Gastroesophageal sphincter (tissue), 4 donors: ENCODE data around the gene LSM10. TPM values are rescaled to one million over a fixed set of nuclear protein-coding genes. Genes with fewer than 3 reads are reported as not detected.

Experiments used
- ATAC-seq: fragments of 150-250 bp; one replicate; pipeline ENCODE4 v1.9.1; 2016; ENCODE audit warnings: mild to moderate bottlenecking, moderate library complexity
- H3K27ac ChIP-seq, 4 donors: fragments of 200-600 bp; sonication (generic) in 3 of 4; 1 replicate in 3 of 4; 2 replicates in 1 of 4; pipeline ENCODE4 v1.5.1; 2016 to 2019
- H3K27me3 ChIP-seq: fragments of 200-600 bp; sonication (generic); one replicate; pipeline ENCODE4 v1.5.1; 2019
- H3K36me3 ChIP-seq, 2 donors: fragments of 200-600 bp; sonication (generic); one replicate each; pipeline ENCODE4 v1.5.1; 2019; ENCODE audit warnings: control low read depth in 1 of 2
- H3K4me1 ChIP-seq, 3 donors: fragments of 200-600 bp; sonication (generic); 1 replicate in 2 of 3; 2 replicates in 1 of 3; pipeline ENCODE4 v1.5.1; 2016 to 2019; ENCODE audit warnings: control low read depth in 2 of 3
- H3K4me3 ChIP-seq, 2 donors: fragments of 200-600 bp; sonication (generic); one replicate each; pipeline ENCODE4 v1.5.1; 2019; ENCODE audit warnings: mild to moderate bottlenecking in 1 of 2, moderate library complexity in 1 of 2
- H3K9me3 ChIP-seq, 3 donors: fragments of 200-600 bp; sonication (generic); one replicate each; pipeline ENCODE4 v1.5.1; 2017 to 2019; ENCODE audit warnings: control low read depth in 2 of 3
- EP300 ChIP-seq: sonication (generic); formaldehyde crosslinking; IDR thresholded peaks from one replicate; pipeline ENCODE4 v1.6.1; 2017; ENCODE audit warnings: antibody characterized with exemption, mild to moderate bottlenecking
- POLR2A ChIP-seq, 2 donors: fragments of 450-650 bp; IDR thresholded peaks; one replicate each; pipeline ENCODE4 v1.6.1; 2017; ENCODE audit warnings: antibody characterized with exemption in 2 of 2, mild to moderate bottlenecking in 2 of 2, moderate library complexity in 1 of 2
- POLR2AphosphoS5 ChIP-seq: sonication (generic); formaldehyde crosslinking; IDR thresholded peaks from one replicate; pipeline ENCODE4 v1.6.1; 2017; ENCODE audit warnings: antibody characterized with exemption
- WGBS, 2 donors: methylation state at CpG; one replicate each; pipeline ENCODE4 v1.1.5; 2018; ENCODE audit warnings: low coverage in 1 of 2; 5-methylcytosine and 5-hydroxymethylcytosine counted together
- total RNA-seq, 4 donors: library from RNA; depleted of rRNA; stranded (reverse); fragments of >200 nt; gene quantifications; one replicate each; pipeline ENCODE4 v1.1.0, GENCODE V29; 2016
- TF ChIP-seq, protein P1 (sequence below), 4 experiments: fragments of 200-600 bp in 2 of 4; fragments of 450-650 bp in 2 of 4; sonication (generic) in 1 of 4; IDR thresholded peaks; one replicate each; pipeline ENCODE4 v1.5.1; 2017 to 2019; ENCODE audit warnings: antibody characterized with exemption in 4 of 4, mild to moderate bottlenecking in 2 of 4, moderate library complexity in 2 of 4

The LSM10 gene
- total RNA-seq, 4 donors from 2014 or later = 39.5 to 50.2 (median 47.3) TPM

DNA sequence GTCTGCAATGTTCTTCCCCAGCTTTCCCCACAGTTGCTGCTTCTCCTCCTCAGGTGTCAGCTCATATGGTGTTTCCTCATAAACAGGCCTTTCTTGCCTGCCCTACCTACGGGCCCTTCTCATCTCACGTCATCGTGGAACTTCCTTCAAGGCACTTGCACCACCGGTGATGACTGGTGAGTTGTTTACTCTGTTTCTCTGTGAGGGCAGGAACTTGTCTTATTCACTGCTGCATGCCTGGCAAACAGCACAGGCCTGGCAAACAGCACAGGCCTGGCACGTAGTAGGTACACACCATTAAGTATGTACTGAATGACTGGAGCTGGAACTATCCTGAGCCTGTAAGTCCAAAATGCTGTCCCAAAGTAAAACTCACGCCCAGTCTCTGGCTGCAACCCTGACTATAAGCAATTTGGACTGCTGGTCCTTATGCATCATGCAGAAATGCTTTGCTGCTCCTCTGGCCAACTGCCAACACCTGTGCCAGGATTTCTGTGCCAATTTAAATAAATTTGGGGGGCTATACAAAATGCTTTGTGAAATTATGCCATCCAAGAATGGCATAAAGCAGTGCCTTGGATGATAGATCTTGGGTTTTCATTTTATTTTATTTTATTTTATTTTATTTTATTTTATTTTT, 37.7 kb downstream of the LSM10 start:
- no peak overlapping the region for H3K27ac ChIP-seq
- TF ChIP-seq, protein P1, sequence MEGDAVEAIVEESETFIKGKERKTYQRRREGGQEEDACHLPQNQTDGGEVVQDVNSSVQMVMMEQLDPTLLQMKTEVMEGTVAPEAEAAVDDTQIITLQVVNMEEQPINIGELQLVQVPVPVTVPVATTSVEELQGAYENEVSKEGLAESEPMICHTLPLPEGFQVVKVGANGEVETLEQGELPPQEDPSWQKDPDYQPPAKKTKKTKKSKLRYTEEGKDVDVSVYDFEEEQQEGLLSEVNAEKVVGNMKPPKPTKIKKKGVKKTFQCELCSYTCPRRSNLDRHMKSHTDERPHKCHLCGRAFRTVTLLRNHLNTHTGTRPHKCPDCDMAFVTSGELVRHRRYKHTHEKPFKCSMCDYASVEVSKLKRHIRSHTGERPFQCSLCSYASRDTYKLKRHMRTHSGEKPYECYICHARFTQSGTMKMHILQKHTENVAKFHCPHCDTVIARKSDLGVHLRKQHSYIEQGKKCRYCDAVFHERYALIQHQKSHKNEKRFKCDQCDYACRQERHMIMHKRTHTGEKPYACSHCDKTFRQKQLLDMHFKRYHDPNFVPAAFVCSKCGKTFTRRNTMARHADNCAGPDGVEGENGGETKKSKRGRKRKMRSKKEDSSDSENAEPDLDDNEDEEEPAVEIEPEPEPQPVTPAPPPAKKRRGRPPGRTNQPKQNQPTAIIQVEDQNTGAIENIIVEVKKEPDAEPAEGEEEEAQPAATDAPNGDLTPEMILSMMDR (IDR thresholded peaks at IDR 0.05) = no peak
- TF ChIP-seq POLR2AphosphoS5 (no peak), POLR2A (IDR thresholded peaks at IDR 0.05) (no peak), EP300 (no peak)
- no peak for ATAC-seq

DNA sequence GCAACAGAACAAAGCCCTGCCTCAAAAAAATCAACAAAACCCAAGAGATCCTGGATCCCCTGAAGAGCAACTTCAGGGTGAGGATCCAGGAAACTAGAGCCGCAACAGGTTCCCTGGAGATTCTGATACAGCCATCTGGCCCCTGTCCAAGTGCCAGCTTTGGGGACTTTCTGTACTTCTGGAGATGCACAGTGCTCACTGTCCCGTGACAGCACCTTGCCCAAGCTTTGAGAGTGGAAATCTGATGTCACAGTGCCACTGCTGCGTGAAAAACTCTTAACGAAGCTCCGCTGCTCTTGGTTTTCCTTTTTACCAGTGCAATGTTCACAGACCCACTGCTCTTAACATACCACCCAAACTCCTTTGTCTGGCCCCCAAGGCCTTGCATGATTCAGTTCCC, 38.3 kb downstream of the LSM10 start:
- H3K9me3 ChIP-seq = no peaks in the 10 kb centered on the region
- H3K36me3 ChIP-seq = peaks cover 0 to 85% of the 10 kb centered on the region in 2 donors
- 92 to 98% methylated on average over 5 of the region's 5 CpGs for WGBS, 2 donors
- H3K27me3 ChIP-seq = no peaks in the 10 kb centered on the region
- peaks cover 0 to 8% (median 0%) of the 10 kb centered on the region in 3 donors for H3K4me1 ChIP-seq
- no peak for TF ChIP-seq POLR2A (IDR thresholded peaks at IDR 0.05)
- TF ChIP-seq EP300 = no peak
- TF ChIP-seq, protein P1 (IDR thresholded peaks at IDR 0.05) = no peak
- no peak for TF ChIP-seq POLR2AphosphoS5
- no peak for ATAC-seq
- H3K27ac ChIP-seq = no peak overlapping the region
- H3K4me3 ChIP-seq = no peak overlapping the region

More for the DNA sequence above, 37.7 kb downstream of the LSM10 start:
- H3K4me3 ChIP-seq = no peak overlapping the region
- peaks cover 0 to 10% (median under 1%) of the 10 kb centered on the region in 3 donors for H3K4me1 ChIP-seq
- H3K36me3 ChIP-seq = peaks cover 0 to 78% of the 10 kb centered on the region in 2 donors
- 57 to 70% methylated on average over 2 to 5 of the region's 6 CpGs for WGBS, 2 donors
- no peaks in the 10 kb centered on the region for H3K9me3 ChIP-seq
- no peaks in the 10 kb centered on the region for H3K27me3 ChIP-seq

DNA sequence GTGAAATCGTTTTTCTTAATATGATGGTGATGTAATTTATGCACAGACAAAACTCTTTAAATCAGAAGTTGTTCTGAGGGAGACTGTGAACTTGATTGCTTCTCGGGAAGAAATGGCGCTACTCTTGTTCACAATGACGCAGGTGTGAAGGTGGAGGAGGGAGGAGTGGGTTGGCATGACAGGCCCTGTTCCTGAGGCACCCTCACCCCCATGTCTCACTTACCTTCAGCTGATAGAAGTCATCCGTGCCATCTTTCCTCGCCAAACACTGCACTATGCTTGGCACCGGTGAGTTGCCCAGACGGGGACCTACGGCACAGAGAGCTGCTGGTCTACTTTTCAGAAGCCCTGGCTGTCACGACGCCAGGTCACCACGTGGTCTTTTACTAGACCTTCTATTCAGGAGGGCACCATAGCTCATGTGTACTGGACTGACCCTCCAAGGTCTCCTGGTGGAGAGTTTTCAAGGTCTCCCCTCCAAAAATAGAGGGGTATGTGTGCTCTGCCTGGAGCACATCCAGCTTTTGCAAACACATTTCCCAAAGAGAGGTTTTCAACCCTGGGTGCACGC, 39.1 kb downstream of the LSM10 start:
- WGBS, 2 donors = 90 to 92% methylated on average over 3 to 8 of the region's 13 CpGs
- no peaks in the 10 kb centered on the region for H3K9me3 ChIP-seq
- no peak overlapping the region for H3K4me3 ChIP-seq
- H3K4me1 ChIP-seq = peaks cover 0 to 8% (median 0%) of the 10 kb centered on the region in 3 donors
- H3K36me3 ChIP-seq = peaks cover 0 to 93% of the 10 kb centered on the region in 2 donors
- TF ChIP-seq EP300 = no peak
- TF ChIP-seq POLR2AphosphoS5 = no peak
- no peak for TF ChIP-seq POLR2A (IDR thresholded peaks at IDR 0.05)
- TF ChIP-seq, protein P1 (IDR thresholded peaks at IDR 0.05) = no peak
- H3K27ac ChIP-seq = no peak overlapping the region
- H3K27me3 ChIP-seq = no peaks in the 10 kb centered on the region
- ATAC-seq = no peak

DNA sequence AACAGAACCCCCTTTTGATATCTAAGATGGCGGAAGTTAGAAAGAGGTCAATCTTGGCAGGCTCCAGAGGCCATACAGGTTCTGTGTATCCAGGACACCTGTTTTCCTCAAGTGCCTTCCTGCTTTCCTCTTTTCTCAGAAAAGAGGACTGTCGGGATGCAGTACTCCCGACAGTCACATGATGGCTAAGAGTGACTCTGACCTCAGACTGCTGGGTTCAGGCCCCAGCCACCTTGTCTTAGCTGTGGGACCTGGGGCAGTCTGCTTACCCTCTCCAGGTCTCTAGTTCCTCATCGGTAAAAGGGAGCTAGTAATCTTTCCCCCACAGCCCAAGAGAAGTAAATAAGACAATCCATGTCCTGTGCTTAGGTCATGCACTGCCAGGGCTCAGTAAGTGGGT, 41.9 kb downstream of the LSM10 start:
- H3K4me1 ChIP-seq = peaks cover 4 to 30% (median 11%) of the 10 kb centered on the region in 3 donors
- WGBS, 2 donors = 68% methylated on average over 4 of the region's 4 CpGs; no CpG with 5 or more reads in 1 of the 2 donors
- H3K27ac ChIP-seq = no peak overlapping the region
- no peak for ATAC-seq
- no peaks in the 10 kb centered on the region for H3K27me3 ChIP-seq
- peaks cover 0 to 84% of the 10 kb centered on the region in 2 donors for H3K36me3 ChIP-seq
- H3K9me3 ChIP-seq = no peaks in the 10 kb centered on the region
- H3K4me3 ChIP-seq = no peak overlapping the region
- TF ChIP-seq, protein P1 (IDR thresholded peaks at IDR 0.05) = no peak
- no peak for TF ChIP-seq EP300
- TF ChIP-seq POLR2A (IDR thresholded peaks at IDR 0.05) = no peak
- TF ChIP-seq POLR2AphosphoS5 = no peak

DNA sequence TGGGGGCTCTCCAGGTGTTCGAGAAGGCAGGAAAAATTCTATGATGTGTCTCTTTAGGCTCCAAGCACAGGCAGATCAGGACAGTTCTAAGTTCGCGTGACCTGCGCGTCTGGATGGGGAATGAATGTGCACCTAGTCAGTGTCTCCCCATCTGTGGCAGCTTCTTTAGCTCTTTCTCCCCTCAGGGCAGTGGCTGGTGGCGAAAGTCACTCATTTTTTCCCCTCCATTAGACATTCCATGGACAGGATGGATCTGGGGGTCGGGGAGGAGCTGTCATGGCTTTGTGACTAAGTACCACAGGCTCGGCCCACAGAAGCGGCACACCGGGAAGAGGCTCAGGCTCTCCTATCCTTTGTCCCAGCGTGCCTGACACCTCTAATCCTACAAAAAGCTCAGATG, 43.2 kb downstream of the LSM10 start:
- H3K4me3 ChIP-seq = no peak overlapping the region
- peaks cover 0 to 83% of the 10 kb centered on the region in 2 donors for H3K36me3 ChIP-seq
- H3K27ac ChIP-seq = no peak overlapping the region
- H3K27me3 ChIP-seq = no peaks in the 10 kb centered on the region
- TF ChIP-seq EP300 (no peak), POLR2AphosphoS5 (no peak), POLR2A (IDR thresholded peaks at IDR 0.05) (no peak)
- TF ChIP-seq, protein P1 (IDR thresholded peaks at IDR 0.05) = no peak
- 79 to 94% methylated on average over 5 to 6 of the region's 11 CpGs for WGBS, 2 donors
- H3K9me3 ChIP-seq = no peaks in the 10 kb centered on the region
- no peak for ATAC-seq
- H3K4me1 ChIP-seq = peaks cover 4 to 40% (median 19%) of the 10 kb centered on the region in 3 donors
